MG63 (cell line): ENCODE results near the gene C1D. TPM values are rescaled to one million over a fixed set of nuclear protein-coding genes. Genes with fewer than 3 reads are reported as not detected.
"Not testable (repeated sequence)": the region's sequence is repeated elsewhere in the genome, so short reads cannot be mapped to it uniquely, and the experiment has no call there.

Experiments used
- DNase-seq: peaks from one replicate; pipeline ENCODE4 v3.0.0-alpha.2; 2020
- H3K27me3 ChIP-seq: fragments of 250-450 bp; sonication (Bioruptor Pico); 2 replicates; pipeline ENCODE4 v1.5.1; 2020; ENCODE audit warnings: mild to moderate bottlenecking, moderate library complexity
- H3K36me3 ChIP-seq: fragments of 250-450 bp; sonication (Bioruptor Pico); 2 replicates; pipeline ENCODE4 v1.5.1; 2020; ENCODE audit warnings: mild to moderate bottlenecking, moderate library complexity
- H3K4me3 ChIP-seq: fragments of 250-450 bp; sonication (Bioruptor Pico); 2 replicates; pipeline ENCODE4 v1.5.1; 2020; ENCODE audit warnings: mild to moderate bottlenecking, moderate library complexity
- H3K9me3 ChIP-seq: fragments of 250-450 bp; sonication (Bioruptor Pico); 2 replicates; pipeline ENCODE4 v1.5.1; 2020; ENCODE audit warnings: mild to moderate bottlenecking, moderate library complexity
- total RNA-seq: library from RNA; depleted of rRNA; stranded (reverse); fragments of >200 nt; shearing (Covaris generic); gene quantifications from 2 replicates; pipeline ENCODE4 v1.2.3, GENCODE V29; 2014; ENCODE audit warnings: low replicate concordance

C1D gene
- total RNA-seq, 1 experiment from 2014 or later = 50.1 TPM

GRCh38 chr2:68032702-68033101 is 30.1 kb downstream of the C1D start:
- no peak for DNase-seq
- no peak overlapping the region for H3K4me3 ChIP-seq
- H3K27me3 ChIP-seq = no peaks in the 10 kb centered on the region
- H3K36me3 ChIP-seq = no peaks in the 10 kb centered on the region
- H3K9me3 ChIP-seq = no peaks in the 10 kb centered on the region

GRCh38 chr2:68031542-68032160 is 31.2 kb downstream of the C1D start:
- Histone ChIP-seq H3K36me3 (no peaks in the 10 kb centered on the region), H3K4me3 (no peak overlapping the region), H3K27me3 (no peaks in the 10 kb centered on the region), H3K9me3 (no peaks in the 10 kb centered on the region)
- no peak for DNase-seq

- no peaks in the 10 kb centered on the region for H3K36me3 ChIP-seq
- no peak for DNase-seq
- H3K9me3 ChIP-seq = no peaks in the 10 kb centered on the region
- no peaks in the 10 kb centered on the region for H3K27me3 ChIP-seq
- no peak overlapping the region for H3K4me3 ChIP-seq
Measured at GRCh38 chr2:68031043-68031442, 31.8 kb downstream of the C1D start.

- Histone ChIP-seq H3K36me3 (no peaks in the 10 kb centered on the region), H3K4me3 (no peak overlapping the region), H3K9me3 (no peaks in the 10 kb centered on the region), H3K27me3 (no peaks in the 10 kb centered on the region)
- no peak for DNase-seq
Measured at GRCh38 chr2:68030529-68030928, 32.3 kb downstream of the C1D start.

- H3K4me3 ChIP-seq = no peak overlapping the region
- no peaks in the 10 kb centered on the region for H3K36me3 ChIP-seq
- DNase-seq = no peak
- no peaks in the 10 kb centered on the region for H3K9me3 ChIP-seq
- no peaks in the 10 kb centered on the region for H3K27me3 ChIP-seq
Measured at GRCh38 chr2:68027959-68028358, 34.8 kb downstream of the C1D start.

GRCh38 chr2:68024450-68024849 is 38.4 kb downstream of the C1D start:
- Histone ChIP-seq H3K27me3 (no peaks in the 10 kb centered on the region), H3K36me3 (no peaks in the 10 kb centered on the region), H3K4me3 (no peak overlapping the region), H3K9me3 (no peaks in the 10 kb centered on the region)
- no peak for DNase-seq

GRCh38 chr2:68023904-68024303 is 38.9 kb downstream of the C1D start:
- DNase-seq = no peak
- no peaks in the 10 kb centered on the region for H3K9me3 ChIP-seq
- no peaks in the 10 kb centered on the region for H3K36me3 ChIP-seq
- no peak overlapping the region for H3K4me3 ChIP-seq
- no peaks in the 10 kb centered on the region for H3K27me3 ChIP-seq

GRCh38 chr2:68018727-68019126 is 44.1 kb downstream of the C1D start:
- Histone ChIP-seq H3K36me3 (no peaks in the 10 kb centered on the region), H3K9me3 (no peaks in the 10 kb centered on the region), H3K27me3 (no peaks in the 10 kb centered on the region), H3K4me3 (no peak overlapping the region)
- no peak for DNase-seq

- H3K27me3 ChIP-seq = no peaks in the 10 kb centered on the region
- H3K4me3 ChIP-seq = no peak overlapping the region
- no peaks in the 10 kb centered on the region for H3K9me3 ChIP-seq
- DNase-seq = no peak
- H3K36me3 ChIP-seq = no peaks in the 10 kb centered on the region
Measured at GRCh38 chr2:68009526-68009925, 53.3 kb downstream of the C1D start.

GRCh38 chr2:68000170-68000825 is 62.5 kb downstream of the C1D start:
- no peak overlapping the region for H3K4me3 ChIP-seq
- H3K9me3 ChIP-seq = peaks cover 3% of the 10 kb centered on the region; the same call in 1 of the 2 replicates
- H3K36me3 ChIP-seq = no peaks in the 10 kb centered on the region
- DNase-seq = peak; percentile 79
- no peaks in the 10 kb centered on the region for H3K27me3 ChIP-seq

- Histone ChIP-seq H3K9me3 (peaks cover 3% of the 10 kb centered on the region; the same call in 1 of the 2 replicates), H3K36me3 (no peaks in the 10 kb centered on the region), H3K4me3 (no peak overlapping the region), H3K27me3 (no peaks in the 10 kb centered on the region)
- no peak for DNase-seq
Measured at GRCh38 chr2:67999332-67999731, 63.5 kb downstream of the C1D start.

- H3K9me3 ChIP-seq = peaks cover 4% of the 10 kb centered on the region; the same call in 1 of the 2 replicates
- DNase-seq = peak; percentile 53
- no peak overlapping the region for H3K4me3 ChIP-seq
- H3K36me3 ChIP-seq = no peaks in the 10 kb centered on the region
- H3K27me3 ChIP-seq = no peaks in the 10 kb centered on the region
Measured at GRCh38 chr2:67997903-67998302, 64.9 kb downstream of the C1D start.

GRCh38 chr2:67997528-67997900 is 65.3 kb downstream of the C1D start:
- H3K27me3 ChIP-seq = no peaks in the 10 kb centered on the region
- peaks cover 4% of the 10 kb centered on the region; the same call in 1 of the 2 replicates for H3K9me3 ChIP-seq
- H3K4me3 ChIP-seq = no peak overlapping the region
- H3K36me3 ChIP-seq = no peaks in the 10 kb centered on the region
- peak; percentile 90 for DNase-seq

- no peak for DNase-seq
- H3K4me3 ChIP-seq = no peak overlapping the region
- H3K27me3 ChIP-seq = no peaks in the 10 kb centered on the region
- peaks cover 4% of the 10 kb centered on the region; the same call in 1 of the 2 replicates for H3K9me3 ChIP-seq
- H3K36me3 ChIP-seq = no peaks in the 10 kb centered on the region
Measured at GRCh38 chr2:67996772-67997527, 65.9 kb downstream of the C1D start.

- H3K9me3 ChIP-seq = peaks cover 4% of the 10 kb centered on the region; the same call in 1 of the 2 replicates
- H3K27me3 ChIP-seq = no peaks in the 10 kb centered on the region
- no peak overlapping the region for H3K4me3 ChIP-seq
- no peaks in the 10 kb centered on the region for H3K36me3 ChIP-seq
- DNase-seq = no peak
Measured at GRCh38 chr2:67994716-67995115, 68.1 kb downstream of the C1D start.

GRCh38 chr2:67994069-67994468 is 68.7 kb downstream of the C1D start:
- H3K9me3 ChIP-seq, H3K36me3 ChIP-seq, DNase-seq, H3K4me3 ChIP-seq, H3K27me3 ChIP-seq: not testable (repeated sequence)

- H3K36me3 ChIP-seq = no peaks in the 10 kb centered on the region
- peaks cover 4% of the 10 kb centered on the region; the same call in 1 of the 2 replicates for H3K9me3 ChIP-seq
- DNase-seq = no peak
- H3K27me3 ChIP-seq = no peaks in the 10 kb centered on the region
- no peak overlapping the region for H3K4me3 ChIP-seq
Measured at GRCh38 chr2:67993329-67993728, 69.5 kb downstream of the C1D start.
